ENCODE measurements around the gene REL.

GRCh38 chr2:60957224-60957623 is 75.8 kb downstream of the REL start:
- TF ChIP-seq POLR2AphosphoS5 (IDR thresholded peaks at IDR 0.05; ENCODE audit: low read depth, low read length) (no peak), SIN3A (IDR thresholded peaks at IDR 0.05; ENCODE audit: borderline replicate concordance, insufficient read depth, low read length) (no peak)
